SK-N-SH treated with all-trans-retinoic acid at 6 μM for 48 hours (cell line): ENCODE data around the gene STIM2.

ENCODE experiments used
- ARNTL ChIP-seq: fragments of 450-650 bp; formaldehyde crosslinking; IDR thresholded peaks from 2 replicates; pipeline ENCODE4 v1.5.0; 2020; ENCODE audit warnings: low read depth, mild to moderate bottlenecking, moderate library complexity, borderline replicate concordance
- OSR1 ChIP-seq: fragments of 250-450 bp; sonication (Bioruptor Pico); IDR thresholded peaks from 2 replicates; pipeline ENCODE4 v1.8.0; 2022; ENCODE audit warnings: moderate library complexity, mild to moderate bottlenecking, inconsistent platforms
- ZNF565 ChIP-seq: fragments of 450-650 bp; formaldehyde crosslinking; conservative IDR thresholded peaks from 2 replicates; pipeline ENCODE4 v1.5.0; 2020; ENCODE audit warnings: low read depth, mild to moderate bottlenecking, moderate library complexity
- TF ChIP-seq, protein P1 (sequence below): fragments of 250-450 bp; sonication (Bioruptor Pico); IDR thresholded peaks from 2 replicates; pipeline ENCODE4 v1.8.0; 2020; ENCODE audit warnings: mild to moderate bottlenecking, moderate library complexity, borderline replicate concordance

DNA sequence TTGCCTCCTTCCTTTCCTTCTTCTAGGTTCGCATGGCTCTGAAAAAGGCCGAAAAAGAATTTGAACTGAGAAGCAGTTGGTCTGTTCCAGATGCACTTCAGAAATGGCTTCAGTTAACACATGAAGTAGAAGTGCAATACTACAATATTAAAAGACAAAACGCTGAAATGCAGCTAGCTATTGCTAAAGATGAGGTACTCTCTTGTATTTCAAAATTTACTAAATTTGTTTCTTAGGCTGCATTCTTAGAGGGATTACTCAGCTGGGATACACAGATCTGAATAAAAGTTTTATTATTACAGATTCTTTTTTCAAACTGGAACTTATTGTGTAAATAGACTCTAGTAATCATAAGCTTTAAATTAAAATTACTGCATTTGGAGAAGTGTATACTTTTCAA lies 146.9 kb downstream of the STIM2 start:
- TF ChIP-seq, protein P1, sequence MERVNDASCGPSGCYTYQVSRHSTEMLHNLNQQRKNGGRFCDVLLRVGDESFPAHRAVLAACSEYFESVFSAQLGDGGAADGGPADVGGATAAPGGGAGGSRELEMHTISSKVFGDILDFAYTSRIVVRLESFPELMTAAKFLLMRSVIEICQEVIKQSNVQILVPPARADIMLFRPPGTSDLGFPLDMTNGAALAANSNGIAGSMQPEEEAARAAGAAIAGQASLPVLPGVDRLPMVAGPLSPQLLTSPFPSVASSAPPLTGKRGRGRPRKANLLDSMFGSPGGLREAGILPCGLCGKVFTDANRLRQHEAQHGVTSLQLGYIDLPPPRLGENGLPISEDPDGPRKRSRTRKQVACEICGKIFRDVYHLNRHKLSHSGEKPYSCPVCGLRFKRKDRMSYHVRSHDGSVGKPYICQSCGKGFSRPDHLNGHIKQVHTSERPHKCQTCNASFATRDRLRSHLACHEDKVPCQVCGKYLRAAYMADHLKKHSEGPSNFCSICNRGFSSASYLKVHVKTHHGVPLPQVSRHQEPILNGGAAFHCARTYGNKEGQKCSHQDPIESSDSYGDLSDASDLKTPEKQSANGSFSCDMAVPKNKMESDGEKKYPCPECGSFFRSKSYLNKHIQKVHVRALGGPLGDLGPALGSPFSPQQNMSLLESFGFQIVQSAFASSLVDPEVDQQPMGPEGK (CRISPR knock-in tag), result no peak
- TF ChIP-seq ARNTL (no peak), ZNF565 (CRISPR knock-in tag) (no peak), OSR1 (CRISPR knock-in tag) (no peak)
